Sigmoid colon (tissue), 3 donors: ENCODE measurements around the gene FOXL3.

Experiments
- CTCF ChIP-seq, 4 experiments: fragments of 450-650 bp in 3 of 4; fragments of 200-600 bp in 1 of 4; IDR thresholded peaks; one replicate each; pipeline ENCODE4 v1.5.1; 2016 to 2019; ENCODE audit warnings: antibody characterized with exemption in 4 of 4, mild to moderate bottlenecking in 3 of 4, moderate library complexity in 2 of 4
- POLR2A ChIP-seq, 2 donors: fragments of 450-650 bp; IDR thresholded peaks; one replicate each; pipeline ENCODE4 v1.6.1; 2016; ENCODE audit warnings: antibody characterized with exemption in 2 of 2, mild to moderate bottlenecking in 2 of 2, moderate library complexity in 2 of 2

GRCh38 chr7:323410-323809 lies 33.4 kb downstream of the FOXL3 start:
- TF ChIP-seq POLR2A (IDR thresholded peaks at IDR 0.05), result no peak
- TF ChIP-seq CTCF (IDR thresholded peaks at IDR 0.05), result no peak
